Glutamatergic neuron (in vitro differentiated cells): ENCODE data around the gene FSTL3. TPM values are rescaled to one million over a fixed set of nuclear protein-coding genes. Genes with fewer than 3 reads are reported as not detected.

Experiments
- DNase-seq: peaks from one replicate; pipeline ENCODE4 v3.0.0; 2022
- H3K27ac Mint-ChIP-seq: one replicate; pipeline ENCODE4 v1.8.0; 2020; ENCODE audit warnings: mild to moderate bottlenecking, mixed read lengths, inconsistent platforms; ENCODE audit not compliant: unreplicated experiment
- H3K27me3 Mint-ChIP-seq: one replicate; pipeline ENCODE4 v1.8.0; 2020; ENCODE audit warnings: mild to moderate bottlenecking, moderate library complexity, mixed read lengths, inconsistent platforms; ENCODE audit not compliant: unreplicated experiment
- H3K36me3 Mint-ChIP-seq: one replicate; pipeline ENCODE4 v1.8.0; 2020; ENCODE audit warnings: mild to moderate bottlenecking, mixed read lengths, inconsistent platforms; ENCODE audit not compliant: unreplicated experiment
- H3K4me1 Mint-ChIP-seq: one replicate; pipeline ENCODE4 v1.8.0; 2020; ENCODE audit warnings: mild to moderate bottlenecking, low read depth, mixed read lengths, inconsistent platforms; ENCODE audit not compliant: unreplicated experiment
- H3K4me3 Mint-ChIP-seq: one replicate; pipeline ENCODE4 v1.8.0; 2020; ENCODE audit warnings: mild to moderate bottlenecking, mixed read lengths, inconsistent platforms; ENCODE audit not compliant: unreplicated experiment
- H3K9me3 Mint-ChIP-seq: one replicate; pipeline ENCODE4 v1.8.0; 2020; ENCODE audit warnings: mild to moderate bottlenecking, moderate library complexity, mixed read lengths, inconsistent platforms; ENCODE audit not compliant: unreplicated experiment
- CTCF ChIP-seq: fragments of 200-600 bp; sonication (generic); IDR thresholded peaks from one replicate; pipeline ENCODE4 v1.5.0; 2021; ENCODE audit not compliant: partially characterized antibody, unreplicated experiment
- total RNA-seq: library from RNA; stranded (reverse); fragmentation: NEBNext Ultra II Directional; extraction: Animal tissue kit (Norgen Biotek cat#: 25700); gene quantifications from one replicate; pipeline ENCODE4 v1.2.1, GENCODE V29; 2021; ENCODE audit not compliant: unreplicated experiment

The FSTL3 gene
- total RNA-seq, 1 donor from 2014 or later = 10.7 TPM

- peaks cover 5% of the 10 kb centered on the region for H3K4me1 Mint-ChIP-seq
- no peak overlapping the region for H3K4me3 Mint-ChIP-seq
- no peak for TF ChIP-seq CTCF
- no peaks in the 10 kb centered on the region for H3K36me3 Mint-ChIP-seq
- H3K27me3 Mint-ChIP-seq = peaks cover 14% of the 10 kb centered on the region
- no peak overlapping the region for H3K27ac Mint-ChIP-seq
- peaks cover 10% of the 10 kb centered on the region for H3K9me3 Mint-ChIP-seq
- no peak for DNase-seq
These were observed 1.6 kb downstream of the FSTL3 start for GRCh38 chr19:677601-678436.

DNA sequence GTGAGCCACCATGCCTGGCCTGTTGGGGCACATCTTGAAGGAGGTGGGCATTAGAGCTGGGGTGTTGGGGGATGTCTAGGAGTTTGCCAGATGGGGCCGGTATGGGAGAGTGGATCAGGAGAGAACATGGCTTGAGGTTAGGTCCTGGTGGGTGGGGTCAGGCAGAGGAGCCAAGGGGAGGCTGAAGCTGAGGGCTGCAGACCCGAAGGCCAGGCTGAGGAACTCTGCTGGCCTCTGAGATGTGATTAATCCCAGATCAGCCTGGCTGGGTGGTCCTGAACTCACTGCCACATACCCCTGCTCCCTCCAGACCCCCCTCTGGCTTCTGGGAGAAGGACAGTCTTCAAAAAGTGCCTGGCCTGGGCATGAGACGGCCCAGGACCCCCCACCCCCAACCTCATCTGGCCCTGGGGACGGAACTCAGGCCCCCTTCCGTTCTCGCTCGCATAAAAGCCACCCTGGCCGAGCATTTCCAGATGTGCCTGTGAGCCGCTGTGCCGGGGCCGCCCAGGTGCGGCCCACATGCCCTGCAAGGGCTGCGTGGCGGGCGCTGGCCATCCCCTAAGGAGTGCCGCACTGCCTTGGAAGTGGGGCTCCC lies 2.7 kb downstream of the FSTL3 start:
- peaks cover 5% of the 10 kb centered on the region for H3K4me1 Mint-ChIP-seq
- peaks cover 10% of the 10 kb centered on the region for H3K9me3 Mint-ChIP-seq
- DNase-seq = no peak
- H3K27ac Mint-ChIP-seq = no peak overlapping the region
- H3K4me3 Mint-ChIP-seq = peak overlapping the region; percentile 52
- peaks cover 14% of the 10 kb centered on the region for H3K27me3 Mint-ChIP-seq
- no peak for TF ChIP-seq CTCF
- no peaks in the 10 kb centered on the region for H3K36me3 Mint-ChIP-seq

DNA sequence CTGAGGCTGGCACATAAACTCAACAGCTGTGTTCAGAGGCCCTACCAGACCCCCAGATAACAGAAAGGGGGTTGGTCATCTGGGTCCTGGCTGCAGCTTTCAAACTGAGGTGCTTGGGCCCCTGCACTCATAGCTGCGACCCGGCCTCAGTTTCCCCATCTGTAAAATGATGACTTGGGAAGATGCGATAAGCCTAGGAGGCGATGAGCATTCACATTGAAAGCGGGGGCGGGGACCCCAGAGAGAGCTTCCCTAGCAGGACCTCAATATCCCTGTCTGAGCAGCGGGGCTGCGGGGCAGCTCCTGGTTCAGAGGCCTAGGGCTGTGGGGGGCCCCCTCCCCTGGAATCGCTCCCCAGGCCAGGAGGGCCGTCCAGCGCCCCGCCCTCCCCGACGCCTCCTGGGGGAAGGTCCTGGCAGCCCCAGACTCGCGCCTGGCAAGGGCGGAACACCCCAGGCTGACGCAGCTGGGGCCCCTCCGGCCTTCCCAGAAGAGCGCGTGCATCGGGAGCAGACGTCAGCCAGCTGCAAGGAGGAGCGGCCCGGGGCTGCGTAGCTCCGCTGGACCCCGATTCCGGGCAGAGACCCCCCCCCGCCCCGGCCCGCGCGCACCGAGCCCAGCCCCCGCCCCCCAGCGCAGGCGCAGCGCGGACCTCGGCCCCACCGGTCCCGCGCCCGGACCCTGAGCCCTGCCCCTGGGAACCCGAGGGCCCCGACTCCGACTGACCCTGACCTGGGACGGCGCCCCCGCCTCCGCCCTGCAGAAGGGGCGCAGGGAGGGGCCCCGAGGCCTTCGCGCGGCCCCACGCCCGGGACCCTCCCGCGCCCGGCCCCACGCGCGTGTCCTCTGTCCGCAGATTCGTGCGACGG lies 3.5 kb downstream of the FSTL3 start:
- Mint-ChIP-seq H3K4me3 (peak overlapping the region; percentile 65), H3K27ac (no peak overlapping the region), H3K4me1 (peaks cover 5% of the 10 kb centered on the region), H3K27me3 (peaks cover 14% of the 10 kb centered on the region), H3K9me3 (peaks cover 10% of the 10 kb centered on the region), H3K36me3 (no peaks in the 10 kb centered on the region)
- TF ChIP-seq CTCF = no peak
- DNase-seq = peak; percentile 72

DNA sequence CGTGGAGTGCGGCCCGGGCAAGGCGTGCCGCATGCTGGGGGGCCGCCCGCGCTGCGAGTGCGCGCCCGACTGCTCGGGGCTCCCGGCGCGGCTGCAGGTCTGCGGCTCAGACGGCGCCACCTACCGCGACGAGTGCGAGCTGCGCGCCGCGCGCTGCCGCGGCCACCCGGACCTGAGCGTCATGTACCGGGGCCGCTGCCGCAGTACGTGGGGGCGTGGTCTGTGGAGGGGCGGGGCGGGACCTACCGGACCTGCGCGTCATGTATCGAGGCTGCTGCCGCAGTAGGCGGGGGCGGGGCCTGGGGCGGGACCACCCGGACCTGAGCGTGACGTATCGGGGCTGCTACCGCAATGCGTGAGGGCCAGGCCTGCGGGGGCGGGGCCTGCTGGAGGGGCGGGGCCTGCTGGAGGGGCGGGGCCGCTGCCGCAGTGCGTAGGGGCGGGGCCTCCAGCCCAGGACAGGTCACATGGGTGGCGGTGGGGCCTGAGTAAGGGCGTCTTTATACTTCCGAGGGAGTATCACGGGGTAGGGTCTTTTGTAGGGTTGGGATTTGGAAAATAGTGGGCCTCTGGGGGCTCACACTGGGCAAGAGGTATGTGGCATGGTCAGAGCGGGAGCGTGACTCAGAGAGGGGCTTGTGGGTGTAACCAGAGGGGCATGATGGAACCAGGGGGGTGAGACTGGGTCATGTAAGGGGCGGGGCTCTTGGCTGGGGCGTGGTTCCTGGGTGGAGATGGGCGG lies 4.3 kb downstream of the FSTL3 start:
- Mint-ChIP-seq H3K36me3 (no peaks in the 10 kb centered on the region), H3K27me3 (peaks cover 9% of the 10 kb centered on the region), H3K4me1 (peaks cover 1% of the 10 kb centered on the region), H3K27ac (peak overlapping the region; percentile 93), H3K9me3 (peaks cover 7% of the 10 kb centered on the region), H3K4me3 (peak overlapping the region; percentile 94)
- peak; percentile 19 for TF ChIP-seq CTCF
- peak; percentile 100 for DNase-seq
